ENCODE results near the gene CLEC2D.
"Not testable (repeated sequence)": the region's sequence is repeated elsewhere in the genome, so short reads cannot be mapped to it uniquely, and the experiment has no call there.

CLEC2D gene

GRCh38 chr12:9669534-9669933, at the start of gene CLEC2D:
CLEC2D (plus strand) TSS chr12:9669713; CDS start chr12:9669735, 22 bp downstream.
- DNase-seq (ENCODE audit: low spot score), result no peak

- no peak for DNase-seq (ENCODE audit: low spot score)
Observed at GRCh38 chr12:9625019-9625418, 44.5 kb upstream of the CLEC2D start.

GRCh38 chr12:9626291-9626690, 43.2 kb upstream of the CLEC2D start:
- no peak for DNase-seq (ENCODE audit: low spot score)

GRCh38 chr12:9626821-9627220, 42.7 kb upstream of the CLEC2D start:
- no peak for DNase-seq (ENCODE audit: low spot score)

- DNase-seq (ENCODE audit: low spot score), result no peak
Observed at GRCh38 chr12:9632766-9633165, 36.7 kb upstream of the CLEC2D start.

GRCh38 chr12:9634177-9634803, 35.2 kb upstream of the CLEC2D start:
- peak; percentile 55 for DNase-seq (ENCODE audit: low spot score)

GRCh38 chr12:9634969-9635754, 34.4 kb upstream of the CLEC2D start:
- no peak for DNase-seq (ENCODE audit: low spot score)

- no peak for DNase-seq (ENCODE audit: low spot score)
Observed at GRCh38 chr12:9636150-9636850, 33.2 kb upstream of the CLEC2D start.

GRCh38 chr12:9636851-9637206, 32.7 kb upstream of the CLEC2D start:
- DNase-seq (ENCODE audit: low spot score), result no peak

GRCh38 chr12:9640024-9640423, 29.5 kb upstream of the CLEC2D start:
- DNase-seq (ENCODE audit: low spot score), result no peak

- no peak for DNase-seq (ENCODE audit: low spot score)
Observed at GRCh38 chr12:9642606-9643265, 26.8 kb upstream of the CLEC2D start.

- DNase-seq (ENCODE audit: low spot score), result no peak
Observed at GRCh38 chr12:9643266-9643660, 26.2 kb upstream of the CLEC2D start.

- not testable (repeated sequence) for DNase-seq (ENCODE audit: low spot score)
Observed at GRCh38 chr12:9644985-9645551, 24.4 kb upstream of the CLEC2D start.

GRCh38 chr12:9646794-9647781, 22.4 kb upstream of the CLEC2D start:
- no peak for DNase-seq (ENCODE audit: low spot score)

GRCh38 chr12:9647825-9648700, 21.4 kb upstream of the CLEC2D start:
- DNase-seq (ENCODE audit: low spot score), result peak; percentile 95

- DNase-seq (ENCODE audit: low spot score), result no peak
Observed at GRCh38 chr12:9648701-9649531, 20.6 kb upstream of the CLEC2D start.

- DNase-seq (ENCODE audit: low spot score), result no peak
Observed at GRCh38 chr12:9649532-9649940, 20.0 kb upstream of the CLEC2D start.

GRCh38 chr12:9650151-9650576, 19.3 kb upstream of the CLEC2D start:
- no peak for DNase-seq (ENCODE audit: low spot score)

- peak; percentile 24 for DNase-seq (ENCODE audit: low spot score)
Observed at GRCh38 chr12:9651265-9651729, 18.2 kb upstream of the CLEC2D start.
